ENCODE data around the gene NFILZ.
"Not testable (repeated sequence)": the region's sequence is repeated elsewhere in the genome, so short reads cannot be mapped to it uniquely, and the experiment has no call there.

Gene NFILZ

DNA sequence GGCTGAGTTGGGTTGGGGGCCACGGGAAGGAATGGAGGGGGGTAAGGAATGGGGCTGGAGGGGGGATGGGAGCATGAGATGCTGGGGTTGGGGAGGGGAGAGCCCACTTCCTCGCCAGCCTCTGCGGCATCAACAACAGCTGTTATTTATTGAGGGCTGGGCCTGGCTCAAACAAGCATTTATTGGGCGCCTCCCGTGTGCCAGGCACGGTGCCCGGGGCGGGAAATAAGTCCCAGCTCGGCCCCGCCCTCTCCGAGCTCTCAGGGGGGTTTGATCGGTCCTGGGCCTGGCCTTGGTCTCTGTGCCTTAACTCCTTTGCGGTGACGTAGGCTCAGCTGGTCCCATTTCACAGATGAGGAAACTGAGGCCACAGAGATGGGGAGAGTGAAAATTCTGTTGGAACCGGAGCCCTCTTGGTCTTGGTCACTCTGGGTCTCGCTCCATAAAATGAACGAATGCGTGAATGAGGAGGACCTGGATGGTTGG, 19.0 kb upstream of the NFILZ start:
- DNase-seq: peak; percentile 73

DNA sequence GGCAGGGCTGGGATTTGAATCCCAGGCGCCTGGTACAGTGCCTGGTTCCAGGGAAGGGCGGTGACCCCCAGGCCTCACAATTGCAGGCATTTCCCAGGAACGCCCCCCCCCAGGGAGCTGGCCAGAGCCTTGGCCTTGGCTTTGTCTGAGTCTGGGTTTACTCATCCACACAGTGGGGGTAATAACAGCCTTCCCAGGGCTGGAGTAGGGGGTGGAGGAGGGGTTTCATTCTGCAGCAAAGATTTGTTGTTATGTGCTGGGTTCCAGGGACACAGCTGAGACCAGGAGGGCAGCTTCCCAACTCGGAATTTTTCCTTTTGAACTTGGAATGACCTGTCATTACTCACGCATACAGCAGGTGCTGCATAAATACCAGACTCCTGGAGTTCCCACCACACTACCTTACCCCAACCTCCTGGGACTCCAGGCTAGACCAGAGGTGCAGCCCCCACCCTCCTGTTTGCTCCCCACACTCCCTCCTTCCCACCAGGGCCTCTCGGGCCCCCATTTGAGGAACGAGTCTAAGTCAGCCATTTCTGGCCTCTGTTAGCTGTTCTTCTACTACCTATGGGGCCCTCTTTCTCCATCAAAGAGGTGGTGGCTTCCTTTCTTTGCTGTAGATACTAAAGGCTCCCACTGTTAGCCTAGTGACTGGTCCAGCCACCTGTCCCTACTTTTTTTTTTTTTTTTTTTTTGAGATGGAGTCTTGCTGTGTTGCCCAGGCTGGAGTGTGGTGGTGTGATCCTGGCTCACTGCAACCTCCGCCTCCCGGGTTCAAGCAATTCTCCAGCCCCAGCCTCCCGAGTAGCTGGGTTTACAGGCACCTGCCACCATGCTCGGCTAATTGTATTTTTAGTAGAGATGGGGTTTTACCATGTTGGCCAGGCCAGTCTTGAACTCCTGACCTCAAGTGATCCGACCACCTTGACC, 18.3 kb upstream of the NFILZ start:
- DNase-seq: peak; percentile 96

DNA sequence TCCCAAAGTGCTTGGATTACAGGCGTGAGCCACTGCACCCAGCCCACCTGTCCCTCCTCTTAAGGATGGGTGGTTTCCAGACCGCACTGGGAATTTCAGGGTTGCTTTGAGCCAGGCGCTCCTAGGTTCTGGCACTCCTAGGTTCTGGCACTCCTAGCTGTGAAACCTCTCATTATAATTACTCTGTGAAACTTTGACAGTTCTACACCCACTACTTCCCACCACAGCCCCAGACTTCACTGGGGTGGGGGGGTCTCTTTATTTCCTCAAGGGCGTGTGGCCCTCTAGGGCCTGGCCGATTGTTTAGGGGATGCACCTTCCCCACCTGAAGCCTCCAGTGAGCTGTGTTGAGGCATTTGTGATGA, 17.6 kb upstream of the NFILZ start:
- DNase-seq: no peak

DNA sequence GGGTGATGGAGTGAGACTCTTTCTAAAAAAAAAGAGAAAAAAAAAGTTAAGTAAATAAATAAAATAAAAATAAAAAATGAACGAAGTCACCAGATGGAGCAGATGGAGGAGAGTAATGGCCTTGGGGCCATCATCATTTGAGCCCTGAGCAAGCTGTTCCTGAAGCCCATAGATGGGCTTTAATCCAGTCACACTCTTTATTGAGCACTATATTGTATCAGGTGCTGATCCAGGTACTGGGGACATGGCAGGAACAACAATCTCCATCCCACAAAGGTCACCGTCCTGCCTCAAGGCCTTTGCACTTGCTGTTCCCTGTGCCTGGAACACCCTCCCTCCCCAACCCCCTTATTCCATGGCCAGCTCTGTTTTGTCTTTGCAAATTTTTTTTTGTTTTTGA, 16.0 kb upstream of the NFILZ start:
- DNase-seq: no peak

DNA sequence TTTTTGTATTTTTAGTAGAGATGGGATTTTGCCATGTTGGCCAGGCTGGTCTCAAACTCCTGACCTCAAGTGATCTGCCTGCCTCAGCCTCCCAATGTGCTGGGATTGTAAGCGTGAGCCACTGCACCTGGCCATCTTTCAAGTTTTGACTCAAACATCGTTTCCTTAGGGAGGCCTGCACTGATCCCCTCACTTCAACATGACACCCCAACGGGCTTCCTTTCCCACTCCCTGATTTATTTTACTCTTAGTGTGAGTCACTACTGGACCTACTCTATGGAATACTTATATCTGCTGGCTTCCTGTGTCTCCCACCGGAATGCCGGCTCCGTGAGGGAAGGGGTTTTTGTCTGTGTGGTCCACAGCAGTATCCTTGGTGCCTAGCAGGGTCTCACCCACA, 15.4 kb upstream of the NFILZ start:
- DNase-seq: peak; percentile 42

DNA sequence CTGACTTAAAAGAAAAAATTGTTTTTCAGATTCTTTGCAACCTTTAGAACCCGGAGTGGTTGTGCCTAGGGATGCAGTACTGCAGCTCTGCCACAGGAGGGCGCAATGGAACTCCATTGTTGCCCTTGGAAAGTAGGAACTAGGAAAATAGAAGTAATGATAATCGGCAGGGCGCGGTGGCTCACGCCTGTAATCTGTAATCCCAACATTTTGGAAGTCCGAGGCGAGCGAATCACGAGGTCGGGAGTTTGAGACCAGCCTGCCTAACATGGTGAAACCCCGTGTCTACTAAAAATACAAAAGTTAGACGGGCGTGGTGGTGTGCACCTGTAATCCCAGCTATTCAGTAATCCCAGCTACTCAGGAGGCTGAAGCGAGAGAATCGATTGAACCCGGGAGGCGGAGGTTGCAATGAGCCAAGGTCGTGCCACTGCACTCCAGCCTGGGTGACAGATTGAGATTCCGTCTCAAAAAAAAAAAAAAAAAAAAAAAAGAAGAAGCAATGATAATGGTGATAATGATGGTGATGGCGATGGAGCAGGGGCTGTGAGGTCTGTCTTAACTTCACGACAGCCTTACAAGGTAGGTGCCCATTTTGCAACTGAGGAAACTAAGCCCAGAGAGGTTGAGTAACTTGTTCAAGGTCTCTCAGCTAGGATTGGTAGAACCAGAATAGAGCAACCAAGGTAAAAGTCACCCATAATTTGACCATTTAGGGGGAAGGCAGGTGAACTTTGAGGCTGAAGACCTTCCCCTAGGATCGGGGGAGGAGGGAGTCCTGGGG, 14.4 kb upstream of the NFILZ start:
- peak; percentile 72 for DNase-seq

DNA sequence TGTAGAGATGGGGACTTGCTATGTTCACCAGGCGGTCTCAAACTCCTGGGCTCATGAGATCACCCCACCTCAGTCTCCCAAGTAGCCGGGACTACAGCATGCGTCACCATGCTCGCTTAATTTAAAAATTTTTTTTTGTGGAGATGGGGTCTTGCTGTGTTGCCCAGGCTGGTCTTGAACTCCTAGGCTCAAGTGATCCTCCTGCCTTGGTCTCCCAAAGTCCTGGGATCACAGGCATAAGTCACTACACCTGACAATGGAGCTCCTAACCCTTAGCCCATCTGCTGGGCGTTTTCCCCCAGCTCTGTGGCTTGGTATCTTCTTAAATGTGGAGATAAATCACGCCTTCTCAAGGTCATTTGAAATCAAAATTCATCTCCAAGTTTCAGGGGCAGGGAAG, 13.6 kb upstream of the NFILZ start:
- DNase-seq: no peak

DNA sequence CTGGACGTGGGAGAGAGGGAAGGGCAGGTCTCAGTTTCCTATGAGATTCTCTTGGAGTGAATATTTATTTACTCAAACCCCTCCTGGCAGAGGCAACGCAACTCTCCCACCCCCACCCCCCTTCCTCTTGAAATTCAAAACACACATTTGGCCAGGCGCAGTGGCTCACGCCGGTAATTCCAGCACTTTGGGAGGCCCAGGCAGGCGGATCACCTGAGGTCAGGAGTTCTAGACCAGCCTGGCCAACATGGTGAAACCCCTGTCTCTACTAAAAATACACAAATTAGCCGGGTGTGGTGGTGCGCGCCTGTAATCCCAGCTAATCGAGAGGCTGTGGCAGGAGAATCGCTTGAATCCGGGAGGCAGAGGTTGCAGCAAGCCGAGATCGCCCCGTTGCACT, 13.1 kb upstream of the NFILZ start:
- DNase-seq: not testable (repeated sequence)

DNA sequence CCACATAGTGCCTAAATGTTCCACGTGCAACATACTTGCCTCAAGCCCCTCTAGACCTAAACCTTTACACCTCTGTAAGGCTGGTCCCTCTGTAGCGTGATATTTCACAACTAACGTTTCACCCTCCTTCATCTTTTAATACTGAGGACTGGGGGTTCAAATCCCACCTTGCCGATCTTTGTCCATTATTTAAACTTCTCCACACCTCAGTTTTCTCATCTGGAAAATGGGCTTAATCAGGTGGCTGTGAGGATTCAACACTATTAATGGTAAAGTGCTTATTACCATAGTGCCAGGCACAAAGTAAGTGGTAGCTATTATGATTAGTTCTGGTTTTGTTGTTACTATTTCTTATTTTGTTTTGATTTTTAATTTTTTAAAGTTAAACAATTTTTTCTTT, 12.4 kb upstream of the NFILZ start:
- DNase-seq: no peak

DNA sequence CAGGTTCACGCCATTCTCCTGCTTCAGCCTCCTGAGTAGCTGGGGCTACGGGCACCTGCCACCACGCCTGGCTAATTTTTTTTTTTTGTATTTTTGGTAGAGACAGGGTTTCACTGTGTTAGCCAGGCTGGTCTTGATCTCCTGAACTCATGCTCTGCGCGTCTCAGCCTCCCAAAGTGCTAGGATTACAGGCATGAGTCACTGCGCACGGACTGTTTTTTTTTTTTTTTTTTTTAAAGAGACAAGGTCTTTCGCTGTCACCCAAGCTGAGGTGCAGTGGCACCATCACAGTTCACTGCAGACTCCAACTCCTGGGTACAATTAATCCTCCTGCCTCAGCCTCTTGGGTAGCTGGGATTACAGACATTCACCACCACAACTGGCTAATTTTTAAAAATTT, 11.7 kb upstream of the NFILZ start:
- no peak for DNase-seq

DNA sequence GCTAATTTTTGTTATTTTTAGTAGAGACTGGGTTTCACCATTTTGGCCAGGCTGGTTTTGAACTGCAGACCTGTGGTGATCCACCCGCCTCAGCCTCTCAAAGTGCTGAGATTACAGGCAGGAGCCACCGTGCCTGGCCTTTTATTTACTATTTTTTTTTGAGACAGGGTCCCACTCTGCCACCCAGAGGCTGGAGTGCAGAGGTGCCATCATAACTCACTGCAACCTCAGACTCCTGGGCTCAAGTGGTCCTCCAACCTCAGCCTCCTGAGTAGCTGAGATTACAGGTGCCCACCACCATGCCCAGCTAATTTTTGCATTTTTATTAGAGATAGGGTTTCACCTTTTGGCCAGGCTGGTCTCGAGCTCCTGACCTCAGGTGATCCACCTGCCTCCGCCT, 7.5 kb upstream of the NFILZ start:
- DNase-seq: peak; percentile 29

DNA sequence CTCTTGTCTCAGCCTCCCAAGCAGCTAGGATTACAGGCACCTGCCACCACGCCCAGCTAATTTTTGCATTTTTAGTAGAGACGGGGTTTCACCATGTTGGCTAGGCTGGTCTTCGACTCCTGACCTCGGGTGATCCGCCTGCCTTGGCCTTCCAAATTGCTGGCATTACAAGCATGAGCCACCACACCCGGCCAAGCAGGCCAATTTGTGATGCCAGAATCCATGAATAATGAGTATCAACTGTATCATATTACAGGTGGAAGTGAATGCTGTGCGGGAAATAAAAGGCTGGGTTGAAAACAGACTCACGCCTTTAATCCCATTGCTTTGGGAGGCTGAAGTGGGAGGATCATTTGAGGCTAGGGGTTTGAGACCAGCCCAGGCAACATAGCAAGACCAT, 3.6 kb upstream of the NFILZ start:
- no peak for DNase-seq

DNA sequence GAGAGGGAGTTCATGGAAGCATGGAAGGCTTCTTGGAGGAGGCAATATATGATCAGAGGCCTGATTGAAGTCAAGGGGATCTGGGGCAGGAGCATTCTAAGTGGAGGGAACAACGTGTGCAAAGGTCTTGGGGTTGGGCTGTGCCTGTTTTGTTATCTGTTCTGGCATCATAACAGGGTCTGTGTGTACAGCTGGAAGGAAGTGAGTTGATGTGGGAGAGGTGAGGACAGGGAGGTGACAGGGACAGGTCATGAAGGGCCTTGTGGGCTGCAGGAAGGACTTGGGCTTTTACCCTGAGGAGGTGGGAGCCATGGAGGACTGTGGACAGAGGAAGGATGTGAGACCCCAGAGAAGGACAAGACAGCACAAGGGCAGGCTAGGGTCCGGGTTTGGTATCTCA, 1.2 kb upstream of the NFILZ start:
- DNase-seq: no peak

DNA sequence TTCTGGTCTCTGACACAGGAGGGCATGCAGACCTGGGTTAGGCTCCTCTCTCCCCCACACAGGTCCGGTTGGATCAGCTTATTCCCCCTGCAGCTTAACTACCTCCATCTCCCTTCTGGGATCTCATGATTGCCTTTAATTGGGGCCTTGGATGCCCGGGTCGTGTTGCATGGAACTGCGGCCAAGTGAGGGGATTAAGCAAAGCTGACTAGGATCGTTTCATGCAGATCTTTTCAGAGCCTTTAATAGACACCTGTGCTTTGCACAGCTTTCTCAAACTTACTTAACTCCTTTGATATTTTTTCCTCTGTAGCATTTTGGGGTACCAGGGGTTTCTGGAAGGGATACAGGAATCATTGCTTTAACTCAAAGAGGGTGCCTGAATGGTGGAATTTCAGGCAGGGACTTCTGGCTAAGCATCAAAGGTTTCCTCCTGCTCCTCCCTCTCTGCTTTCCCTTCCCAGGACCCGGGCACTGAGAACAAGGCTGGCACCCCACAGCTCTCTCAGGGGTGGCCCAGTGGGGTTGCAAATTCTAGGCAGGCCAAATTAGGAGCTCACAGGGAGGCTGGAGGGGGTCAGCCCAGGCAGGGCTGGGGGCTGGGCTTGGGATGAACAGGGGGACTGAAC, 477 bp downstream of the NFILZ start:
- no peak for DNase-seq

DNA sequence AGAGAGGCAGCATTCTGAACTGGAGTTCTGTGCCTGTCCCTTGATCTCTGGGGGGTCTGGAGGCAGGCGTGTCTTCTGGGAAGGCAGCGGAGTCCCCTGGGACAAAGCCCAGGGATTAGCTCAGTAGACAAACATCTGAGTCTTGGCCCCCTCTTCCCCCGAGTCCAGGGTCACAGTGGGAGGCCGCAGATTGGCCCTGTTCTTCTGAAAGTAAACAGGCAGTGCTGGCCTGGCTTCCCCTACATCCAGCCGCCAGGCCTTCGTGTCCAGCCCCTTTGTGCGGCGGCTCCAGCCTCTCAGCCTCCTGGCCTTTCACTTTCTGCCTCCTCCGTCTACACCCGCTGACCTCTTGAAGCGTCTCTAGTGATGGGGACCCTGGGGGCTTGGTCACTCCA, 989 bp downstream of the NFILZ start:
- peak; percentile 97 for DNase-seq

DNA sequence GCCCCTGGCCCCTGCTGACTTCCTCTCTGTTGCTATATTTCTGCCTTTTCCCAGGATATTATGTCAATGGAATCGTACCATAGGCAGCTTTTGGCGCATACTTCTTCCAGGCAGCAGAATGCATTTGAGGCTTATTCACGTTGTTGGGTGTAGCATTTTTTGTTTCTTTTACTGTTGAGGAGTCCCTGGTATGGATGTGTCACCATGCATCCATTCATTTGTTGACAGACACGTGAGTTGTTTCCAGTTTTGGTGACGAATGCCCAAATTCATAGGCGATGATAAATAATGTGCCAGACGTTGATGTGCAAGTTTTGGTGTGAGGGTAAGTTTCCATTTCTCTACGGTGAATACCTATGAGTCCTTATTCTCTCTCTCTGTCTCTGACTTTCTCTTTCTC, 5.0 kb downstream of the NFILZ start:
- DNase-seq: peak; percentile 93

DNA sequence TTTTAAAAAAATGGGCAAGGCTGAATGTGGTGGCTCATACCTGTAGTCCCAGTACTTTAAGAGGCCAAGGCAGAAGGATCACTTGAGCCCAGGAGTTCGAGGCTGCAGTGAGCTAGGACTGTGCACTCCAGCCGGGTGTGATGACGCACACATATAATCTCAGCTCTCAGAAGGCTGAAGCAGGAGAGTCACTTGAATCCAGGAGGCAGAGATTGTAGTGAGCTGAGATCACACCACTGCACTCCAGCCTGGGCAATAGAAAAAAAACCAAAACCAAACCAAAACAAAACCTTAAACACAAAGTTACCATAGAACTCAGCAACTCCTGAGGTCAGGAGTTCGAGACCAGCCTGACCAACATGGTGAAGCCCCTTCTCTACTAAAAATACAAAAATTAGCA, 6.6 kb downstream of the NFILZ start:
- DNase-seq: peak; percentile 69

DNA sequence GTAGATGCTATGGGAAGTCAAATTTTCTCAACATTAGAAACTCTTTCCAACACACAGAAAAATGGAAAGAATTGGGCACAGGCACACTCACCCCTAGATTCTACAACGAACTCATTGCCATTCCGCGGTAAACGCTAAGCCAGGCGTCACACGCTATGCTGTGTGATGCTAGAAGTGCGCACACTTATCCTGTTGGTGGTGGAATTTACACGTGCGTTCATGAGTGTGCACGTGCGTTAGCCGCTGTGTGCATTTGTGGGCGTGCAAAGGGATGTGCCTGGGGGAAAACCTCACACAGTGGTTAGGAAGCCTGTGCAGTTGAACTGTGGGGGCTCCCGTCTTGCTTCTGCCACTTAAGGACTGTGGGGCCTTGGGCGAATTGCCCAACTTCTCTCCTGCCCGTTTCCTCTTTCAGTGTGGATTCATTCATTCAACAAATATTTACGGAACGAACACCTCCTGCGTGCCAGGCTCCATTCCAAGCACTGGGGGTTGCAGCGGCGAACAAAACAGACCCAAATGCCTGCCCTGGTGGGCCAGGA, 7.7 kb downstream of the NFILZ start:
- DNase-seq: peak; percentile 93

DNA sequence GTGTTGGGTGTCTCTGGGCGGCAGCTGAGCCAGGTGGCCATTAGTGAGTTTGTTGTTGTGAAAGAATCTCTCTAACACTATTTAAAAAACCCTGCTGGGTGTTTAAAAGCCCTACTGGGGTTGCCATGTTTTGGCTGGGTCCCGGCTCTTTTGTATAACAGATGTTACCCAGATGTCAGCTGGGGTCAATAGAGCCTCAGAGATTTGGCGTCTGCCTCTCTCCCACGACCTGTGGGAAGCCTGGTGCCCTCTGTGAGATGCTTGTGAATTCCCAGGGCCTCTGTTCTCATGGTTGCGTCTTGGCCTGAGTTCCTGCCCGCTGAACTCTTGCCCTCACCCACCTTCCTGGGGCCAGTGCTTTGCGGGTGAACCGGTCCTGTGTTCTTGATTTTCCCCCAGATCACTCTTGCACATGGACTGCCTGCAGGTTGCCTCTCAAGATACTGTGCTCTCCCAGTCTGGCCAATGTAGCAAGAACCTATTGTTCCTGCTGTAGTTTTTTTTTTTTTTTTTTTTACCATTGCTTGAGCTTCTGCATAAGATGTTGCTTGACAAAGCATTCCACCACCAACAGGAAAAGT, 9.5 kb downstream of the NFILZ start:
- peak; percentile 35 for DNase-seq

DNA sequence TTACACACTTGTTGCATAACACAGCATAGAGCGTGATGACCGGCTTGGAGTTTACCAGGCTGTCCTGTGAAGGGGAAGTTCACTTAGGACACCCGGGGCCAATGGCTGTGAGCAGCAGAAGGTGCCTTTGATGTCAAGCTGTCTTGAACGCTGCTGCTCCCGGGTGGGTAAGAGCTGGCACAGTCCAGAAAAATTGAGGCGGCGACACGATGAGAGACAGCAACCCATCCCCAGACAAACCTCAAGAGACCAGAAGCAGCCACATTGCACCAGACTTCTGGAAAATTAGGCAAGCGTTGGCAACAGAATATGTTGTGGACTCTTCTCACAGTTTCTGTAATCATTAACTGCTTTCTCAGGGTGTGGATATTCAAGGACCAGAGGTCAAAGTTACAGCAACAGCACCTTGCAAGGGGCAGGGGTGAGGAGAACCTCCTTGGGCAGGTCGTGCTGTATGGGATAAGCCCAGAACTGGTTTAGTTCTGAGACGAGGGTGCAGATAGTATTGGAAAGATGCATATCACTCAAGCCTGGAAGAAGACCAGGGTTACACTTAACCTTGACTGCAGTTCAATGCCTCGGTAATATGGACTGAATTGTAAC, 10.1 kb downstream of the NFILZ start:
- DNase-seq: peak; percentile 57

DNA sequence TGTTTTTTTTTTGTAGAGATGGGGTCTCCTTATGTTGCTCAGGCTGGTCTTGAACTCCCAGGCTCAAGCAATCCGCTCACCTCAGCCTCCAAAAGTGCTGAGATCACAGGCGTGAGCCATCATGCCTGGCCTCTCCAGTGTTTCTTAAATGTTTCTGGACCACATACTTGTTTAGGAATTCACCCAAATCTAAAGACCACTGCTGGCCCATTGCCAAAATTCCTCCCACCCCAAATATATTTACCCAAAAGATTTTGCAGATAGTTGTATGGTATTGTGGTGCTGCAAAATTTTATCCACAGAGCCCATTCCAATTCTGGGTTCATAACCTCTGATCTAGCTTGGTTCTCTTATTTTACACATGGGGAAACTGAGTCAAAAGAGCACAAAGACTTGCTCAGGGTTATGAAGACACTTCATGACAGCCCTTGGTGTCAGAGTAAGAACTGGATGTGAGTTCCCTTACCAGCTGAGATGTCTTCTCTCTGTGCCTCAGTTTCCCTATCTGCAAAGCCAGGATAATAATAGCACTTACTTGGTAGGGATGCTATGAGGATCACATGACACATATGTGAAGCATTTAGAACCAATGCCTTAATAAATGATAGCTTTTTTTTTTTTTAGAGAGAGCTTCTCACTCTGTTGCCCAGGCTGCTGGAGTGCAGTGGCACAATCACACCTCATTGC, 10.9 kb downstream of the NFILZ start:
- peak; percentile 21 for DNase-seq
